ENCODE measurements around the gene SMC4. TPM values are rescaled to one million over a fixed set of nuclear protein-coding genes. Genes with fewer than 3 reads are reported as not detected.

SMC4 gene
- total and polyA plus RNA-seq, 9 donors: 8.9 to 28.2 (median 18.0) TPM

GRCh38 chr3:160455846-160456245 lies 56.4 kb downstream of the SMC4 start:
- H3K36me3 ChIP-seq: no peaks in the 10 kb centered on the region
- DNase-seq: no peak
- intact Hi-C loops (cut with DNase I): no loop called here
- no peak overlapping the region for H3K27ac ChIP-seq
- H3K9me3 ChIP-seq: no peaks in the 10 kb centered on the region
- 85 to 95% (median 92%) methylated on average over 3 of the region's 3 CpGs for WGBS, 3 donors
- no peak overlapping the region for H3K4me3 ChIP-seq
- H3K27me3 ChIP-seq: no peaks in the 10 kb centered on the region
- TF ChIP-seq EP300 (IDR thresholded peaks at IDR 0.05) (no peak), CTCF (IDR thresholded peaks at IDR 0.05) (no peak), POLR2A (IDR thresholded peaks at IDR 0.05) (no peak)
- H3K4me1 ChIP-seq (ENCODE audit: insufficient read depth): no peaks in the 10 kb centered on the region

- 55 to 62% (median 58%) methylated on average over 4 of the region's 4 CpGs for WGBS, 3 donors
- DNase-seq: no peak
- intact Hi-C loops (cut with DNase I): no loop called here
Observed at GRCh38 chr3:160458151-160458550, 58.7 kb downstream of the SMC4 start.

GRCh38 chr3:160459450-160459970 lies 60.1 kb downstream of the SMC4 start:
- Histone ChIP-seq H3K4me3 (no peak overlapping the region), H3K27ac (no peak overlapping the region), H3K27me3 (no peaks in the 10 kb centered on the region), H3K4me1 (ENCODE audit: insufficient read depth) (no peaks in the 10 kb centered on the region), H3K36me3 (no peaks in the 10 kb centered on the region), H3K9me3 (no peaks in the 10 kb centered on the region)
- DNase-seq: no peak
- 88 to 92% (median 90%) methylated on average over 9 of the region's 9 CpGs for WGBS, 3 donors
- no peak for TF ChIP-seq POLR2A (IDR thresholded peaks at IDR 0.05)
- no peak for TF ChIP-seq CTCF (IDR thresholded peaks at IDR 0.05)
- no peak for TF ChIP-seq EP300 (IDR thresholded peaks at IDR 0.05)
- intact Hi-C loops (cut with DNase I): no loop called here

More at GRCh38 chr3:160458151-160458550, 58.7 kb downstream of the SMC4 start:
- H3K4me3 ChIP-seq: no peak overlapping the region
- H3K36me3 ChIP-seq: no peaks in the 10 kb centered on the region
- no peaks in the 10 kb centered on the region for H3K9me3 ChIP-seq
- no peaks in the 10 kb centered on the region for H3K4me1 ChIP-seq (ENCODE audit: insufficient read depth)
- H3K27me3 ChIP-seq: no peaks in the 10 kb centered on the region
- no peak overlapping the region for H3K27ac ChIP-seq
- TF ChIP-seq CTCF (IDR thresholded peaks at IDR 0.05) (no peak), EP300 (IDR thresholded peaks at IDR 0.05) (no peak), POLR2A (IDR thresholded peaks at IDR 0.05) (no peak)

- Histone ChIP-seq H3K36me3 (no peaks in the 10 kb centered on the region), H3K27ac (no peak overlapping the region), H3K9me3 (no peaks in the 10 kb centered on the region), H3K4me3 (no peak overlapping the region), H3K27me3 (no peaks in the 10 kb centered on the region), H3K4me1 (ENCODE audit: insufficient read depth) (no peaks in the 10 kb centered on the region)
- no peak for DNase-seq
- 66 to 75% (median 69%) methylated on average over 3 of the region's 3 CpGs for WGBS, 3 donors
- intact Hi-C loops (cut with DNase I): no loop called here
- no peak for TF ChIP-seq EP300 (IDR thresholded peaks at IDR 0.05)
- TF ChIP-seq POLR2A (IDR thresholded peaks at IDR 0.05): no peak
- TF ChIP-seq CTCF (IDR thresholded peaks at IDR 0.05): no peak
Observed at GRCh38 chr3:160460033-160460432, 60.6 kb downstream of the SMC4 start.

Data from ovary (tissue), 9 donors.